Measurements from ENCODE around the gene ROR1.

DNA sequence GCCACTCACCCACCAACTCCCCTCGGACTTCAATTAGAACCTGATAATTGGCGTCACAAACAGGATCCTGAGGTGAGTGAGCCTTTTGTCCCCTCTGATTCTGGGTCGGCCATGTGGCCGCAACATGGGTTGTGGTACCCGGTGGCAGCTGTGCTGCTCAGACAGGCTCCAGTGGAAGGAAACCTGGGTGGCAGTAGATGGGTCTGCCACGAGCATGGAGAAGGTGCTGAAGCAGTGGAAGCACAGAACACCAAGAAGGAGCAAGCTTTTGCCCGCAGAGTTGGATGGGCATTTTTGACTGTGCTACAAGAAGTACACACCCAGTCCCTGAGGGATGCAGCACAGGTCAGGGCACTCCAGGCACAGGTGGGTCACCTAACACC lies 413.1 kb downstream of the ROR1 start:
- TF ChIP-seq, protein P1, sequence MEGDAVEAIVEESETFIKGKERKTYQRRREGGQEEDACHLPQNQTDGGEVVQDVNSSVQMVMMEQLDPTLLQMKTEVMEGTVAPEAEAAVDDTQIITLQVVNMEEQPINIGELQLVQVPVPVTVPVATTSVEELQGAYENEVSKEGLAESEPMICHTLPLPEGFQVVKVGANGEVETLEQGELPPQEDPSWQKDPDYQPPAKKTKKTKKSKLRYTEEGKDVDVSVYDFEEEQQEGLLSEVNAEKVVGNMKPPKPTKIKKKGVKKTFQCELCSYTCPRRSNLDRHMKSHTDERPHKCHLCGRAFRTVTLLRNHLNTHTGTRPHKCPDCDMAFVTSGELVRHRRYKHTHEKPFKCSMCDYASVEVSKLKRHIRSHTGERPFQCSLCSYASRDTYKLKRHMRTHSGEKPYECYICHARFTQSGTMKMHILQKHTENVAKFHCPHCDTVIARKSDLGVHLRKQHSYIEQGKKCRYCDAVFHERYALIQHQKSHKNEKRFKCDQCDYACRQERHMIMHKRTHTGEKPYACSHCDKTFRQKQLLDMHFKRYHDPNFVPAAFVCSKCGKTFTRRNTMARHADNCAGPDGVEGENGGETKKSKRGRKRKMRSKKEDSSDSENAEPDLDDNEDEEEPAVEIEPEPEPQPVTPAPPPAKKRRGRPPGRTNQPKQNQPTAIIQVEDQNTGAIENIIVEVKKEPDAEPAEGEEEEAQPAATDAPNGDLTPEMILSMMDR (IDR thresholded peaks at IDR 0.05): no peak
- no peak for TF ChIP-seq EP300 (IDR thresholded peaks at IDR 0.05)
- TF ChIP-seq POLR2A (IDR thresholded peaks at IDR 0.05; ENCODE audit: low read depth): no peak
- TF ChIP-seq POLR2AphosphoS5 (IDR thresholded peaks at IDR 0.05): no peak
